ENCODE measurements around the gene NDOR1.
A peak's percentile ranks its signal among the peaks of the same experiment; 100 is the strongest.

NDOR1 gene

DNA sequence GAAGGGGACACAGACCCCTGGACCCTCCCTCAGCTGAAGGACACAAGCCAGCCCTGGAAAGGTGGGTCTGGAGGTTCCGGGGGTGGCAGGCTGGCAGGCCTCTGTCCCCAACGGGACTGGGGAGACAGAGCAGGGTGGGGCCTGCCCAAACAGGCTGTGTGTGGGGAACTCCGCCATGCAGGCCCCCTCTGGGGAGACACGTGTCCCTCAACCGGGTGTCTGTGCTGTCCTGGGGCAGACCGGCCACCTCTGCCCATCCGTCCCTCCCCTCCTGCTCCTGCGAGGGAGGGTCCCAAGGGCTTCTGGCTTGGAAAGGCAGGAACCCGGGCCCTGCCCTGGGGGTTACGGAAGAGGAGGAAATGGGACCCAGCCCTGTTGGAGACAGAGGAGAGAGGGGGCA lies 26.6 kb downstream of the NDOR1 start:
- no peak overlapping the region for H3K27ac ChIP-seq (ENCODE audit: low read depth, low read length)
- no peak overlapping the region for H3K9ac ChIP-seq (ENCODE audit: low read length)
- H3K27me3 ChIP-seq (ENCODE audit: control insufficient read depth, insufficient read depth, low read length): no peaks in the 10 kb centered on the region
- no peaks in the 10 kb centered on the region for H3K36me3 ChIP-seq (ENCODE audit: control insufficient read depth, insufficient read depth, low read length)
- H3K4me3 ChIP-seq (ENCODE audit: low read depth, low read length): no peak overlapping the region
- no peaks in the 10 kb centered on the region for H3K9me3 ChIP-seq (ENCODE audit: control insufficient read depth, insufficient read depth, low read depth, low read length)
- peaks cover 21% of the 10 kb centered on the region for H3K4me1 ChIP-seq (ENCODE audit: control insufficient read depth, insufficient read depth, low read length)

- H3K27ac ChIP-seq (ENCODE audit: low read depth, low read length): no peak overlapping the region
- no peaks in the 10 kb centered on the region for H3K27me3 ChIP-seq (ENCODE audit: control insufficient read depth, insufficient read depth, low read length)
- H3K9me3 ChIP-seq (ENCODE audit: control insufficient read depth, insufficient read depth, low read depth, low read length): no peaks in the 10 kb centered on the region
- H3K36me3 ChIP-seq (ENCODE audit: control insufficient read depth, insufficient read depth, low read length): no peaks in the 10 kb centered on the region
- H3K9ac ChIP-seq (ENCODE audit: low read length): no peak overlapping the region
- peaks cover 21% of the 10 kb centered on the region for H3K4me1 ChIP-seq (ENCODE audit: control insufficient read depth, insufficient read depth, low read length)
- no peak overlapping the region for H3K4me3 ChIP-seq (ENCODE audit: low read depth, low read length)
Measured at GRCh38 chr9:137232510-137232909, 27.0 kb downstream of the NDOR1 start.

DNA sequence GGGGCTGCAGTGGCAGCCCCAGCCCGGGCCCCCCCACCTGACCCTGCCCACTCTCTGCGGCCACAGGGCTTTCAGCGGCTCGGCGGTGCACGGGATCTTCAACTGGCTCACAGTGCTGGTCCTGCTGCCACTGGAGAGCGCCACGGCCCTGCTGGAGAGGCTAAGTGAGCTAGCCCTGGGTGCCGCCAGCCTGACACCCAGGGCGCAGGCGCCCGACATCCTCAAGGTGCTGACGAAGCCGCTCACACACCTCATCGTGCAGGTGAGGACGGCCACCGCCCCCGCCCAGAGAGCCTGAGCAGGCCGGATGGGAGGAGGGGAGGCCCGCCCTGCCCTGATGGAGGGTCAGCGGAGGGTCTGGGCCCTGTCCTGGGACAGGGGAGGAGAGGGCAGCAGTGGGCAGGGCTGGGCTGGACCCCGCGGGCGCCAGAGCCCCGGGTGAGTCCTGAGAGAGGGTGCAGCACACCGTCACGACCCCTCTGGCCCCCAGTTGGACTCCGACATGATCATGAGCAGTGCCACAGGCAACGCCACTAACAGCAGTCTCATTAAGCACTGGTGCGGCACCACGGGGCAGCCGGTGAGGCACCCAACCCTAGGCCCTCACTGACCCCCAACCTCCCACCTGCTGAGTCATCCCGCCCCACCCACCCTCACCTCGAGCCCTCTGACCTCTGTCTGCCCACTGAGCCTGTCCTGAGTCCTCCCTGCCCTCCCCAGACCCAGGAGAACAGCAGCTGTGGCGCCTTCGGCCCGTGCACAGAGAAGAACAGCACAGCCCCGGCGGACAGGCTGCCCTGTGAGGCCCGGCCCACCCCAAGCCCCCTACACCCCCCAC lies 27.9 kb downstream of the NDOR1 start:
- H3K4me1 ChIP-seq (ENCODE audit: control insufficient read depth, insufficient read depth, low read length): peaks cover 27% of the 10 kb centered on the region
- H3K9me3 ChIP-seq (ENCODE audit: control insufficient read depth, insufficient read depth, low read depth, low read length): no peaks in the 10 kb centered on the region
- H3K27me3 ChIP-seq (ENCODE audit: control insufficient read depth, insufficient read depth, low read length): no peaks in the 10 kb centered on the region
- no peak overlapping the region for H3K9ac ChIP-seq (ENCODE audit: low read length)
- H3K36me3 ChIP-seq (ENCODE audit: control insufficient read depth, insufficient read depth, low read length): no peaks in the 10 kb centered on the region
- H3K27ac ChIP-seq (ENCODE audit: low read depth, low read length): no peak overlapping the region
- H3K4me3 ChIP-seq (ENCODE audit: low read depth, low read length): no peak overlapping the region

DNA sequence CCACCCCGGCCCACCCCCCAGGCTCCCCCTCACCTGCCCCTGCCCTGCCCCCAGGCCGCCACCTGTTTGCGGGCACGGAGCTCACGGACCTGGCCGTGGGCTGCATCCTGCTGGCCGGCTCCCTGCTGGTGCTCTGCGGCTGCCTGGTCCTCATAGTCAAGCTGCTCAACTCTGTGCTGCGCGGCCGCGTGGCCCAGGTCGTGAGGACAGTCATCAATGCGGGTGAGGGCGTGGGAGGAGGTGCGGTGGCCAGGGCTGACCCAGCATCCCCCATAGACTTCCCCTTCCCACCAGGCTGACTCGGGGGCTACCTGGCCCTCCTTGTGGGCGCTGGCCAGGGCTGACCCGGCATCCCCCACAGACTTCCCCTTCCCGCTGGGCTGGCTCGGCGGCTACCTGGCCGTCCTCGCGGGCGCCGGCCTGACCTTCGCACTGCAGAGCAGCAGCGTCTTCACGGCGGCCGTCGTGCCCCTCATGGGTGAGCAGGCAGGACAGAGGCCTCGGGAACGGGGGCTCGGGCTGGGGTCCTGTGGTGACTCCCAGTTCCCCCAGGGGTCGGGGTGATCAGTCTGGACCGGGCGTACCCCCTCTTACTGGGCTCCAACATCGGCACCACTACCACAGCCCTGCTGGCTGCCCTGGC lies 28.7 kb downstream of the NDOR1 start:
- no peaks in the 10 kb centered on the region for H3K27me3 ChIP-seq (ENCODE audit: control insufficient read depth, insufficient read depth, low read length)
- H3K9ac ChIP-seq (ENCODE audit: low read length): no peak overlapping the region
- no peak overlapping the region for H3K4me3 ChIP-seq (ENCODE audit: low read depth, low read length)
- no peaks in the 10 kb centered on the region for H3K9me3 ChIP-seq (ENCODE audit: control insufficient read depth, insufficient read depth, low read depth, low read length)
- no peaks in the 10 kb centered on the region for H3K36me3 ChIP-seq (ENCODE audit: control insufficient read depth, insufficient read depth, low read length)
- H3K4me1 ChIP-seq (ENCODE audit: control insufficient read depth, insufficient read depth, low read length): peaks cover 30% of the 10 kb centered on the region
- H3K27ac ChIP-seq (ENCODE audit: low read depth, low read length): no peak overlapping the region

DNA sequence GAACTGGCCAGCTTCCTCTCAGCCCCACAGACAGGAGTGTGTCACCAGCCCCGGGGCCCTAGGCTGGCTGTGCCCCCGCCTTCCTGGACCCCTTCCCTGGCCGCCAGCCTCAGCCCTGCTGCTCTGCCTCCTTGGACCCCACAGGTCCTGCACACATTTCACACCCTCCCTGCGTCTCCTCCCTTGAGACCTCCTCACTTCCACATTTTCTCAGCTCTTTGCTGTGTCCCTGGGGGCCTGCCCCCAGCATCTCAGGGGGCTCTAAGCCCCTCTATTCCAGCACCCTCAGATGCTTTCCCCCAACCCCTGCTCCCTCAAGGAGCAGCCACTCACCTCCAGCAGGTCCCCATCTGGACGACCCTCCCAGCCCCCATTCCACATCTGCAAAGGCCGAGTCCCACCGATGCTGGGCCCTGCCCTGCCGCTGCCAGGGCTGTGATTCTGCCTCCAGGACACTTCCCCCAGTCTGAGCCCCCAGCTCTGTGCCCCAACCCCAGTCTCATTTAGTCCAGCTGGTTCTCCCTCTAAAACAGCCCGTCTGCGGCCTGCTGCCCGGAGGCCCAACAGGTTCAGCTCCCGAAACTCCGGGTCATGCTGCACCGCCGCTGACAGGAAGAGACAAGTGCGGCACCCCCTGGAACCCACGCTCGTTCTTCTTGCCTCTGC lies 29.4 kb downstream of the NDOR1 start:
- H3K36me3 ChIP-seq (ENCODE audit: control insufficient read depth, insufficient read depth, low read length): no peaks in the 10 kb centered on the region
- no peaks in the 10 kb centered on the region for H3K9me3 ChIP-seq (ENCODE audit: control insufficient read depth, insufficient read depth, low read depth, low read length)
- no peak overlapping the region for H3K9ac ChIP-seq (ENCODE audit: low read length)
- no peak overlapping the region for H3K27ac ChIP-seq (ENCODE audit: low read depth, low read length)
- H3K4me1 ChIP-seq (ENCODE audit: control insufficient read depth, insufficient read depth, low read length): peaks cover 26% of the 10 kb centered on the region
- no peak overlapping the region for H3K4me3 ChIP-seq (ENCODE audit: low read depth, low read length)
- H3K27me3 ChIP-seq (ENCODE audit: control insufficient read depth, insufficient read depth, low read length): no peaks in the 10 kb centered on the region

DNA sequence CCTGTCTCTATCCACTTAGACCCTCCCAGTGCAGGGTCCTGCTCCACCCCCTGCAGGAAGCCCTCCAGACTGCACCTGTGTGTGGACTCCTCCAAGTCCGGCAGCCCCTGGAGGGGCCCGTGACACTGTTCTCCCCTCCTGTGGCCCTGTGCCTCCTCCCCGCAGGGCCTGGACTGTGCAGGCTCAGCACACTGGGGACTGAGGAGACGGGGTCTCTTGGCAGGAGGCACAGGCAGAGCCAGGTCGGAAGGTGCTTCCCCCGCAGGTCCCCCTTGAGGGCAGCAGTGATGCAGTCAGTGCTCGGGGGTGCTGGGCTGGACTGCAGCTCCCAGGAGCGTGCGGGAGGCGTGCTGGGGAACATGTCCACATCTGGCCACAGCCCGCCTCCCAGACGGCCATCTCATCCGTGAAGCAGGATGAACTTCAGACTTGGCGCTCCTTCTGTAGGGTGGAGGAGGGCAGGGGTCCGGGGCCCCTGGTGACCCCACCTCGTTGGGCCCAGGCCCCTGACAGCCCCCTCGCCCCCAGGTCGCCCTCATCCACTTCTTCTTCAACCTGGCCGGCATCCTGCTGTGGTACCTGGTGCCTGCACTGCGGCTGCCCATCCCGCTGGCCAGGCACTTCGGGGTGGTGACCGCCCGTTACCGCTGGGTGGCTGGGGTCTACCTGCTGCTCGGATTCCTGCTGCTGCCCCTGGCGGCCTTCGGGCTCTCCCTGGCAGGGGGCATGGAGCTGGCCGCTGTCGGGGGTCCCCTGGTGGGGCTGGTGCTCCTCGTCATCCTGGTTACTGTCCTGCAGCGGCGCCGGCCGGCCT lies 30.1 kb downstream of the NDOR1 start:
- Histone ChIP-seq H3K36me3 (ENCODE audit: control insufficient read depth, insufficient read depth, low read length) (no peaks in the 10 kb centered on the region), H3K9me3 (ENCODE audit: control insufficient read depth, insufficient read depth, low read depth, low read length) (no peaks in the 10 kb centered on the region), H3K9ac (ENCODE audit: low read length) (no peak overlapping the region), H3K4me1 (ENCODE audit: control insufficient read depth, insufficient read depth, low read length) (peaks cover 26% of the 10 kb centered on the region), H3K27ac (ENCODE audit: low read depth, low read length) (no peak overlapping the region), H3K27me3 (ENCODE audit: control insufficient read depth, insufficient read depth, low read length) (no peaks in the 10 kb centered on the region), H3K4me3 (ENCODE audit: low read depth, low read length) (no peak overlapping the region)

DNA sequence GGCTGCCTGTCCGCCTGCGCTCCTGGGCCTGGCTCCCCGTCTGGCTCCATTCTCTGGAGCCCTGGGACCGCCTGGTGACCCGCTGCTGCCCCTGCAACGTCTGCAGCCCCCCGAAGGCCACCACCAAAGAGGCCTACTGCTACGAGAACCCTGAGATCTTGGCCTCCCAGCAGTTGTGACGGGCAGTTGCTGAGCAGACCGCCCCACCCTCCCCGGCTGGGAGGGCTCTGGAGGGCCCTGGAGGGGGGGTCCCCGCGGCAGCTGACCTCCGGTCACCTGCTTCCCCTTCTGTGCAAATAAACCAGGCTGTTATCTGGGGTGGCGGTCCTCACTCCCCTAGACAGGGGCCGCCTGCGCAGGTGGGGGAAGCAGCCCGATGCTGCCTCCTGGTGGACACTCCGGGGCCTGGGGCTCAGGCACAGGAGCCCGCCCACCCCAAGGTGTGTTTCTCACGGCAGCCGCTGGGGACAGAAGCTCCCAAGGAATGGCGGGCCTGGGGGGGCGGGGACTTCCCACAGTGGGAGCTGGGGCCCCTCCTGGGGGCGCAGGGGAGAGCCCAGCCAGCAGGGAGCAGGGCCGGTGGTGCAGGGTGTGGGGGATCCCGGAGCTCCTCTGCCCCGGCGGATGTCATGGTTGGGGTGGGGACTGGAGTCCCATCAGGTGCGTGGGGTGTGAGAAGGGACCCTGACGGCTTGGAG lies 30.9 kb downstream of the NDOR1 start:
- Histone ChIP-seq H3K9ac (ENCODE audit: low read length) (no peak overlapping the region), H3K9me3 (ENCODE audit: control insufficient read depth, insufficient read depth, low read depth, low read length) (no peaks in the 10 kb centered on the region), H3K27me3 (ENCODE audit: control insufficient read depth, insufficient read depth, low read length) (no peaks in the 10 kb centered on the region), H3K27ac (ENCODE audit: low read depth, low read length) (no peak overlapping the region), H3K4me1 (ENCODE audit: control insufficient read depth, insufficient read depth, low read length) (peaks cover 26% of the 10 kb centered on the region), H3K4me3 (ENCODE audit: low read depth, low read length) (0 out of 2 replicates have a peak overlapping the region, but pooled peaks have one; percentile 20), H3K36me3 (ENCODE audit: control insufficient read depth, insufficient read depth, low read length) (no peaks in the 10 kb centered on the region)

GRCh38 chr9:137236936-137237421 lies 31.5 kb downstream of the NDOR1 start:
- Histone ChIP-seq H3K4me3 (ENCODE audit: low read depth, low read length) (0 out of 2 replicates have a peak overlapping the region, but pooled peaks have one; percentile 20), H3K27me3 (ENCODE audit: control insufficient read depth, insufficient read depth, low read length) (no peaks in the 10 kb centered on the region), H3K9me3 (ENCODE audit: control insufficient read depth, insufficient read depth, low read depth, low read length) (no peaks in the 10 kb centered on the region), H3K27ac (ENCODE audit: low read depth, low read length) (no peak overlapping the region), H3K9ac (ENCODE audit: low read length) (no peak overlapping the region), H3K4me1 (ENCODE audit: control insufficient read depth, insufficient read depth, low read length) (peaks cover 26% of the 10 kb centered on the region), H3K36me3 (ENCODE audit: control insufficient read depth, insufficient read depth, low read length) (peaks cover under 1% of the 10 kb centered on the region)

DNA sequence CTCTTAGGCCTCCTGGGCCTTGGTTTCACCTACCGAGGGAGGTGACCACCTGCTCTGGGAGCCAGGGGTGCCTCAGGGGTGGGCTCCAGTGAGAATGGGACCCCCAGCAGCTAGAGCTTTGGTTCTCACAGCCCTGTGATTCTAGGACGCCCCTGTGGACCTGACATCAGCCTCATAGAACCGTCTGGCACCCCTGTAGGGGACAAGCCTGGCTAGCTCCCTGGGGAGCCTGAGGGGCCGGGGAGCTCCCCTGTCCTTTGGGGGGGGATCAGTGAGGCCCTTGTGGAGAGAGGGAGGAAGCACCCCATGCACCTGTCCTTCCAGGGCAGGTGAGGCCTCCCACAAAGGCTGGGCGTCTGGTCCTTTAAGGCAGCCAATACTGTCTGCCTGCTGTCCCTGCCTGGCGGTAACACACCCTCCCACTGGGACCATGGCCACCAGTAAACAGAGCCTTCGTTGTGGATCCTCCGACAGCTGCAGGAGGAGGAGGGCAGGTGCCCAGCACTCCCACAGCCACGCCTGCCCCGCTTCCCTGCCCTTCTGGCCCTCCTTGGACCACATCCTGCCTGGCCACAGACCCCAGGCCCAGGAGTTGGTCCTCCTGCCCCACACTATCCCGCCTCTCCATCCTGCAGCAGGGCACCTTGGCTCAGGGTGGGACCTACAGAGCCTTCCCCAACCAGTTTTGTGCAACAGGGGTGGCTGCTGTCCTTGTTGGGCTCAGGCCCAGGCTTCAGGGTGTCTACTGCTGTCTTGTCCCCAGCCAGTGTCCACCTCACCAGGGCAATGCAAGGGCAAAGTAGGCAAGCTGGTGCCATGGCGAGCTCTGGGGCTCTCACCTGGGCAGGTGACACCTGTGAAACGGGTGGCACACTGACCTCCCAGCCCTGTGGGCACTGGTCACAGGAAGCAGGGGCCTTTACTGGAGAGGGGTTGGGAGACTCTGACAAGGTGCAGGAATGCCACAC lies 32.5 kb downstream of the NDOR1 start:
- Histone ChIP-seq H3K9me3 (ENCODE audit: control insufficient read depth, insufficient read depth, low read depth, low read length) (no peaks in the 10 kb centered on the region), H3K27ac (ENCODE audit: low read depth, low read length) (no peak overlapping the region), H3K9ac (ENCODE audit: low read length) (no peak overlapping the region), H3K4me3 (ENCODE audit: low read depth, low read length) (no peak overlapping the region), H3K4me1 (ENCODE audit: control insufficient read depth, insufficient read depth, low read length) (peaks cover 35% of the 10 kb centered on the region), H3K36me3 (ENCODE audit: control insufficient read depth, insufficient read depth, low read length) (peaks cover 11% of the 10 kb centered on the region), H3K27me3 (ENCODE audit: control insufficient read depth, insufficient read depth, low read length) (no peaks in the 10 kb centered on the region)
